K562 (cell line): ENCODE measurements around the gene PSAT1. TPM values are rescaled to one million over a fixed set of nuclear protein-coding genes. Genes with fewer than 3 reads are reported as not detected.
A peak's percentile ranks its signal among the peaks of the same experiment; 100 is the strongest.

Experiments
- ASH1L ChIP-seq: fragments of 450-650 bp; IDR thresholded peaks from 2 replicates; pipeline ENCODE4 v1.6.1; 2018; ENCODE audit warnings: borderline replicate concordance, mild to moderate bottlenecking, low read depth; ENCODE audit not compliant: partially characterized antibody
- ATF7 ChIP-seq: fragments of 450-650 bp; IDR thresholded peaks from 2 replicates; pipeline ENCODE4 v1.7.1; 2014; ENCODE audit warnings: mild to moderate bottlenecking, moderate library complexity
- CCNT2 ChIP-seq: IDR thresholded peaks from 2 replicates; pipeline ENCODE4 v1.6.1; 2011; ENCODE audit warnings: borderline replicate concordance, low read depth, mild to moderate bottlenecking, moderate library complexity, mixed read lengths, low read length; ENCODE audit not compliant: insufficient read length; ENCODE audit errors: extremely low read depth
- CXXC5 ChIP-seq: fragments of 250-450 bp; sonication (Bioruptor Pico); IDR thresholded peaks from 2 replicates; pipeline ENCODE4 v1.8.0; 2022; ENCODE audit warnings: inconsistent platforms, mild to moderate bottlenecking, moderate library complexity
- HMGN3 ChIP-seq: IDR thresholded peaks from 2 replicates; pipeline ENCODE4 v1.6.1; 2011; ENCODE audit warnings: borderline replicate concordance, low read depth, mild to moderate bottlenecking, mixed read lengths, low read length; ENCODE audit not compliant: insufficient read length; ENCODE audit errors: extremely low read depth
- IRF2 ChIP-seq: sonication (generic); formaldehyde crosslinking; IDR thresholded peaks from 2 replicates; pipeline ENCODE4 v1.8.1; 2022; ENCODE audit warnings: mild to moderate bottlenecking, missing genetic modification reagents
- MYC ChIP-seq, 2 experiments: fragments of 250-450 bp in 1 of 2; sonication (Bioruptor Pico) in 1 of 2; IDR thresholded peaks; 2 replicates each; pipeline versions ENCODE4 v1.5.1 to v1.6.1; 2012 to 2021; ENCODE audit warnings: low read depth in 2 of 2, borderline replicate concordance in 1 of 2, improper control_type of control experiment in 1 of 2, low read length in 1 of 2, mild to moderate bottlenecking in 1 of 2, moderate library complexity in 1 of 2
- SP1 ChIP-seq: sonication (generic); formaldehyde crosslinking; IDR thresholded peaks from 2 replicates; pipeline ENCODE4 v1.8.1; 2022; ENCODE audit warnings: mild to moderate bottlenecking, missing genetic modification reagents
- SRSF7 ChIP-seq: fragments of 200-400 bp; formaldehyde crosslinking; optimal IDR thresholded peaks from 2 replicates; pipeline ENCODE3; 2017; ENCODE audit warnings: mild to moderate bottlenecking, low read depth, low read length
- STAT6 ChIP-seq: sonication (generic); formaldehyde crosslinking; IDR thresholded peaks from 2 replicates; pipeline ENCODE4 v1.8.1; 2023; ENCODE audit warnings: mild to moderate bottlenecking, missing genetic modification reagents
- TAF7 ChIP-seq: fragments of 450-650 bp; IDR thresholded peaks from 2 replicates; pipeline ENCODE4 v1.6.1; 2016; ENCODE audit warnings: missing genetic modification characterization, missing compliant biosample characterization
- TAF9B ChIP-seq: fragments of 450-650 bp; IDR thresholded peaks from 2 replicates; pipeline ENCODE4 v1.6.1; 2018; ENCODE audit warnings: mild to moderate bottlenecking; ENCODE audit not compliant: partially characterized antibody
- TFAP4 ChIP-seq: sonication (generic); formaldehyde crosslinking; IDR thresholded peaks from 2 replicates; pipeline ENCODE4 v1.8.0; 2022; ENCODE audit warnings: missing genetic modification reagents, mild to moderate bottlenecking, moderate library complexity, borderline replicate concordance
- VEZF1 ChIP-seq: fragments of 200-800 bp; sonication (Bioruptor generic); IDR thresholded peaks from 2 replicates; pipeline ENCODE4 v1.6.1; 2017; ENCODE audit warnings: missing genetic modification characterization, missing compliant biosample characterization
- ZNF282 ChIP-seq: sonication (generic); formaldehyde crosslinking; IDR thresholded peaks from 2 replicates; pipeline ENCODE4 v1.8.1; 2023; ENCODE audit warnings: missing genetic modification reagents
- ZNF511 ChIP-seq: sonication (generic); formaldehyde crosslinking; IDR thresholded peaks from 2 replicates; pipeline ENCODE4 v1.8.0; 2022; ENCODE audit warnings: mild to moderate bottlenecking, missing genetic modification reagents
- ZSCAN32 ChIP-seq: fragments of 450-650 bp; formaldehyde crosslinking; IDR thresholded peaks from 2 replicates; pipeline ENCODE4 v1.4.0; 2020; ENCODE audit warnings: mild to moderate bottlenecking, moderate library complexity
- polyA plus RNA-seq, 8 experiments: library from polyadenylated mRNA; depleted of rRNA in 4 of 8; stranded (reverse) in 5 of 8; unstranded in 3 of 8; fragments of >200 nt; fragmentation: Nextera tagmentation in 2 of 8; fragmentation: Illumina TruSeq in 1 of 8; extraction: Ambion mirVana in 2 of 8; extraction: Trizol in 1 of 8; gene quantifications; 2 replicates each; pipeline versions ENCODE4 v1.2.1 to v1.2.3, GENCODE V29; 2011 to 2014; ENCODE audit warnings: inconsistent platforms in 1 of 8, missing spikeins in 1 of 8
- total RNA-seq, 7 experiments: library from RNA; depleted of rRNA in 6 of 7; stranded (reverse); fragments of >200 nt in 6 of 7; fragmentation: Illumina TruSeq in 2 of 7; extraction: Trizol in 2 of 7; gene quantifications; 2 replicates each; pipeline versions ENCODE4 v1.2.1 to v1.2.3, GENCODE V29; 2011 to 2021; ENCODE audit warnings: low replicate concordance in 1 of 7

PSAT1 gene
- total and polyA plus RNA-seq, 9 of the 15 experiments (the other 6 are each of a cell fraction or from before 2014, with no cell fraction given): 29.7 to 151 (median 98.3) TPM

GRCh38 chr9:78296893-78297671 lies at the start of gene PSAT1 (continued):
- TF ChIP-seq ZNF511 (CRISPR knock-in tag) (0 out of 2 replicates have a peak, but pooled peaks have one; percentile 56), SRSF7 (no peak), SP1 (peak; percentile 15; the same call in 1 of the 2 replicates), ZNF282 (CRISPR knock-in tag) (0 out of 2 replicates have a peak, but pooled peaks have one; percentile 48), HMGN3 (peak; percentile 56), ZSCAN32 (CRISPR knock-in tag) (peak; percentile 91), MYC (IDR thresholded peaks at IDR 0.05; ENCODE audit: low read depth, low read length) (peak; percentile 91), MYC (CRISPR knock-in tag; IDR thresholded peaks at IDR 0.05; ENCODE audit: borderline replicate concordance, low read depth) (no peak), CCNT2 (peak; percentile 72), CXXC5 (CRISPR knock-in tag) (peak; percentile 64), TFAP4 (peak; percentile 53), STAT6 (CRISPR knock-in tag) (no peak), VEZF1 (CRISPR knock-in tag) (peak; percentile 38), TAF9B (peak; percentile 62), IRF2 (no peak), TAF7 (tag) (peak; percentile 56; the same call in 1 of the 2 replicates), ATF7 (peak; percentile 62; the same call in 1 of the 2 replicates), ASH1L (peak; percentile 95)
